Vagina (tissue), 2 donors: ENCODE data around the gene TMEM130. TPM values are rescaled to one million over a fixed set of nuclear protein-coding genes. Genes with fewer than 3 reads are reported as not detected.

Experiments
- DNase-seq, 2 donors: peaks; one replicate each; pipeline ENCODE4 v3.0.0-alpha.2; 2017; ENCODE audit errors: extremely low spot score in 2 of 2
- H3K27ac ChIP-seq: fragments of 200-600 bp; sonication (generic); one replicate; pipeline ENCODE4 v1.5.1; 2019
- H3K27me3 ChIP-seq: fragments of 200-600 bp; sonication (generic); one replicate; pipeline ENCODE4 v1.5.1; 2019
- H3K36me3 ChIP-seq, 2 donors: fragments of 200-600 bp; sonication (generic); one replicate each; pipeline ENCODE4 v1.5.1; 2017 to 2019
- H3K4me1 ChIP-seq: fragments of 200-600 bp; sonication (generic); one replicate; pipeline ENCODE4 v1.5.1; 2019
- H3K4me3 ChIP-seq, 2 donors: fragments of 200-600 bp; sonication (generic); 1 replicate in 1 of 2; 2 replicates in 1 of 2; pipeline ENCODE4 v1.5.1; 2016 to 2019
- H3K9me3 ChIP-seq: fragments of 200-600 bp; sonication (generic); one replicate; pipeline ENCODE4 v1.5.1; 2019
- CTCF ChIP-seq, 3 experiments: fragments of 450-650 bp in 2 of 3; fragments of 200-600 bp in 1 of 3; sonication (generic) in 1 of 3; IDR thresholded peaks; one replicate each; pipeline ENCODE4 v1.5.1; 2017 to 2019; ENCODE audit warnings: antibody characterized with exemption in 3 of 3, mild to moderate bottlenecking in 2 of 3, moderate library complexity in 2 of 3
- POLR2A ChIP-seq, 2 donors: fragments of 450-650 bp; IDR thresholded peaks; one replicate each; pipeline ENCODE4 v1.6.1; 2017; ENCODE audit warnings: antibody characterized with exemption in 2 of 2, mild to moderate bottlenecking in 2 of 2, moderate library complexity in 2 of 2
- POLR2AphosphoS5 ChIP-seq, 2 donors: sonication (generic); formaldehyde crosslinking; IDR thresholded peaks; one replicate each; pipeline ENCODE4 v1.9.0; 2017; ENCODE audit warnings: antibody characterized with exemption in 2 of 2, mild to moderate bottlenecking in 2 of 2, low read depth in 1 of 2; ENCODE audit not compliant: insufficient read depth in 1 of 2
- intact Hi-C: fragments of 100-400 bp; cut with DNase I; formaldehyde crosslinking; loops from one replicate; pipeline ENCODE4 v1.15.1; 2023
- total RNA-seq: library from RNA; depleted of rRNA; stranded (reverse); fragments of >200 nt; gene quantifications from one replicate; pipeline ENCODE4 v1.2.3, GENCODE V29; 2016

TMEM130 gene
- total RNA-seq, 1 donor from 2014 or later = 3.7 TPM

- Histone ChIP-seq H3K9me3 (no peaks in the 10 kb centered on the region), H3K27ac (no peak overlapping the region), H3K4me1 (peaks cover 20% of the 10 kb centered on the region), H3K27me3 (no peaks in the 10 kb centered on the region), H3K4me3 (no peak overlapping the region), H3K36me3 (no peaks in the 10 kb centered on the region)
- TF ChIP-seq CTCF (IDR thresholded peaks at IDR 0.05) (no peak), POLR2AphosphoS5 (IDR thresholded peaks at IDR 0.05; ENCODE audit: insufficient read depth in 1 of 2, low read depth in 1 of 2) (no peak), POLR2A (IDR thresholded peaks at IDR 0.05) (no peak)
- intact Hi-C loops = no loop called here
- DNase-seq = no peak
Observed at GRCh38 chr7:98872328-98872924, 2.6 kb upstream of the TMEM130 start.

- Histone ChIP-seq H3K36me3 (no peaks in the 10 kb centered on the region), H3K9me3 (no peaks in the 10 kb centered on the region), H3K27me3 (no peaks in the 10 kb centered on the region), H3K4me3 (peak overlapping the region in 1 of 2 donors; percentile 49), H3K27ac (no peak overlapping the region), H3K4me1 (peaks cover 20% of the 10 kb centered on the region)
- no peak for TF ChIP-seq CTCF (IDR thresholded peaks at IDR 0.05)
- no peak for TF ChIP-seq POLR2A (IDR thresholded peaks at IDR 0.05)
- no peak for TF ChIP-seq POLR2AphosphoS5 (IDR thresholded peaks at IDR 0.05; ENCODE audit: insufficient read depth in 1 of 2, low read depth in 1 of 2)
- intact Hi-C loops = no loop called here
- DNase-seq = no peak
Observed at GRCh38 chr7:98870807-98871491, 1.1 kb upstream of the TMEM130 start.

GRCh38 chr7:98870121-98870651, 372 bp upstream of the TMEM130 start:
- no peak overlapping the region for H3K27ac ChIP-seq
- H3K4me3 ChIP-seq = peak overlapping the region; percentile 49 to 67
- H3K4me1 ChIP-seq = peaks cover 20% of the 10 kb centered on the region
- H3K9me3 ChIP-seq = no peaks in the 10 kb centered on the region
- TF ChIP-seq POLR2AphosphoS5 (IDR thresholded peaks at IDR 0.05; ENCODE audit: insufficient read depth in 1 of 2, low read depth in 1 of 2) (no peak), POLR2A (IDR thresholded peaks at IDR 0.05) (no peak), CTCF (IDR thresholded peaks at IDR 0.05) (no peak)
- intact Hi-C loops = no loop called here
- H3K36me3 ChIP-seq = no peaks in the 10 kb centered on the region
- no peaks in the 10 kb centered on the region for H3K27me3 ChIP-seq
- DNase-seq = no peak

GRCh38 chr7:98869027-98869596, 702 bp downstream of the TMEM130 start:
- no peak for TF ChIP-seq POLR2AphosphoS5 (IDR thresholded peaks at IDR 0.05; ENCODE audit: insufficient read depth in 1 of 2, low read depth in 1 of 2)
- no peak for TF ChIP-seq POLR2A (IDR thresholded peaks at IDR 0.05)
- no peak for TF ChIP-seq CTCF (IDR thresholded peaks at IDR 0.05)
- DNase-seq = no peak
- intact Hi-C loops = no loop called here
- Histone ChIP-seq H3K27ac (no peak overlapping the region), H3K27me3 (no peaks in the 10 kb centered on the region), H3K4me3 (peak overlapping the region; percentile 49 to 67), H3K4me1 (peaks cover 20% of the 10 kb centered on the region), H3K36me3 (no peaks in the 10 kb centered on the region), H3K9me3 (no peaks in the 10 kb centered on the region)
